ENCODE measurements around the gene ACP1. TPM values are rescaled to one million over a fixed set of nuclear protein-coding genes. Genes with fewer than 3 reads are reported as not detected.
A peak's percentile ranks its signal among the peaks of the same experiment; 100 is the strongest.

Gene ACP1
- 10 to 100 TPM; 60.9 to 95.7 (median 64.7) TPM for total RNA-seq
- 10 to 100 TPM; 51.4 to 99.7 TPM for polyA plus RNA-seq
- long read RNA-seq, donor 1, transcript ACP1-209 (7 exons, 577 nt), result minor isoform, 15 of 125 reads
- long read RNA-seq, donor 1, transcript ACP1-202 (6 exons, 1,552 nt), result minor isoform, 15 of 125 reads
- long read RNA-seq, donor 1, transcript ACP1-201 (6 exons, 1,549 nt), result major isoform, 85 of 125 reads
- long read RNA-seq, donor 1, partial matches to known transcripts, result 2 of 125 reads
- long read RNA-seq, donor 1, other reads (novel, unspliced or antisense), result 3 of 125 reads
- long read RNA-seq, donor 2, transcript ACP1-206 (5 exons, 689 nt), result minor isoform, 9 of 515 reads
- long read RNA-seq, donor 2, transcript ACP1-201 (6 exons, 1,549 nt), result major isoform, 404 of 515 reads
- long read RNA-seq, donor 2, transcript ACP1-202 (6 exons, 1,552 nt), result minor isoform, 31 of 515 reads
- long read RNA-seq, donor 2, transcript ACP1-209 (7 exons, 577 nt), result minor isoform, 41 of 515 reads
- long read RNA-seq, donor 2, partial matches to known transcripts, result 9 of 515 reads
- long read RNA-seq, donor 2, other reads (novel, unspliced or antisense), result 15 of 515 reads
- long read RNA-seq, donor 3, transcript ACP1-209 (7 exons, 577 nt), result minor isoform, 6 of 132 reads
- long read RNA-seq, donor 3, transcript ACP1-201 (6 exons, 1,549 nt), result major isoform, 110 of 132 reads
- long read RNA-seq, donor 3, transcript ACP1-202 (6 exons, 1,552 nt), result minor isoform, 7 of 132 reads
- long read RNA-seq, donor 3, partial matches to known transcripts, result 1 of 132 reads
- long read RNA-seq, donor 3, other reads (novel, unspliced or antisense), result 4 of 132 reads

DNA sequence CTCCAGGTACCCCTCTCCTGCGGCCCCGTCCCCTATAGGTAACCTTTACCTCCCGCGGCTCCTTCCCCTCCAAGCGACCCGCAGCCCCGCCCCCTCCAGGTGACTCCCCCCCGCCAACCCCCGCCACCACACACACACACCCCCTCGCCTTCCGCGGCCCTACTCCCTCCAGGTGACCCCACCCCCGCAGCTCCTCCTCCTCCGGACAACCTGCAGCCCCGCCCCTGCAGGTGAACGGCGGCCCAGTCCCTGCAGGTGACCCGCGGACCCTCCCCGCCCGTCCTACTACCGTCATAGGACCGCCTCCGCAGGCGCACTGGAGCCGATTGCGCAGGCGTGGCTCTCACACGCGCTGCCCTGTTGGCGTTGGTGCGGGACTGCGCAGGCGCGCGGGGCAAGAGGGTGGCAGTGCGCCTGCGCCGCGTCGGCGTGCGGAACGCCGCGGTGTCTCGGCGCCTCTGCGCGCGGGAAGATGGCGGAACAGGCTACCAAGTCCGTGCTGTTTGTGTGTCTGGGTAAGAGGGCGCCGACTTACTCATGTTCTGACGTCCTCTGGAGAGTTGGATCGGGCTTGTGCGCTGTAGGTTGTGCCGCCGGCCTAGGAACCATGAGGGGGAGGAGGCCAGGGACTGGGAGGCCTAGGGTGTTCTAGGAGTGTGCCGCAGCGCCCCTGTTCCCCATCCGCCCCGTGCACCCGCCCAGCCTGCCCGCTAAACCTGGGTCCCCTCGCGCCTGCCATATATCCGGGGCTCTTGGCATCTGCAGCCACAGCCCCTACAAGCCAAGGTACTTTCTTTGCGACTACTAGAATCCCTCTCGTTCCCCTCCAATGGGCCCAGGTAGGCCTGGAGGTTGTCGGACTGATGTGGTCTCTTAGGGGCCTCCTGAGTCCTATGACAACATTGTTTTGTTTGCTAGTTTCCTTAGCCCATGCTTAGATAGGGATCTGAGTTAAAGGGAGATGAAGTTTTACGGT lies at the start of gene ACP1:
Gene ACP1, plus strand, starts transcription at position 455 of the 976 bp plus-strand sequence. Its CDS starts 18 bp downstream, at position 473.
- TF ChIP-seq, protein P1, sequence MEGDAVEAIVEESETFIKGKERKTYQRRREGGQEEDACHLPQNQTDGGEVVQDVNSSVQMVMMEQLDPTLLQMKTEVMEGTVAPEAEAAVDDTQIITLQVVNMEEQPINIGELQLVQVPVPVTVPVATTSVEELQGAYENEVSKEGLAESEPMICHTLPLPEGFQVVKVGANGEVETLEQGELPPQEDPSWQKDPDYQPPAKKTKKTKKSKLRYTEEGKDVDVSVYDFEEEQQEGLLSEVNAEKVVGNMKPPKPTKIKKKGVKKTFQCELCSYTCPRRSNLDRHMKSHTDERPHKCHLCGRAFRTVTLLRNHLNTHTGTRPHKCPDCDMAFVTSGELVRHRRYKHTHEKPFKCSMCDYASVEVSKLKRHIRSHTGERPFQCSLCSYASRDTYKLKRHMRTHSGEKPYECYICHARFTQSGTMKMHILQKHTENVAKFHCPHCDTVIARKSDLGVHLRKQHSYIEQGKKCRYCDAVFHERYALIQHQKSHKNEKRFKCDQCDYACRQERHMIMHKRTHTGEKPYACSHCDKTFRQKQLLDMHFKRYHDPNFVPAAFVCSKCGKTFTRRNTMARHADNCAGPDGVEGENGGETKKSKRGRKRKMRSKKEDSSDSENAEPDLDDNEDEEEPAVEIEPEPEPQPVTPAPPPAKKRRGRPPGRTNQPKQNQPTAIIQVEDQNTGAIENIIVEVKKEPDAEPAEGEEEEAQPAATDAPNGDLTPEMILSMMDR (IDR thresholded peaks at IDR 0.05), result peak in 1 of 12 donors; percentile 3
- TF ChIP-seq POLR2A (IDR thresholded peaks at IDR 0.05), result peak in 1 of 2 donors; percentile 65
- peak within 1 kb of the TSS; percentile 44 to 85 (median 74) for H3K27ac ChIP-seq
- ATAC-seq (peak; percentile 92 to 98 (median 98)), DNase-seq (peak; percentile 93 to 98 (median 94))
- no peaks in the 10 kb centered on the region for H3K9me3 ChIP-seq
- WGBS, 4 donors, result 0 to 1% (median 0%) methylated on average over 37 to 73 of the region's 73 CpGs
- H3K4me3 ChIP-seq, result peak within 1 kb of the TSS; percentile 71 to 92 (median 84)
- H3K4me1 ChIP-seq, result peaks cover 0 to 48% (median 22%) of the 10 kb centered on the region in 12 donors
- H3K27me3 ChIP-seq, result no peaks in the 10 kb centered on the region
- peaks cover 0 to under 1% (median 0%) of the 10 kb centered on the region in 9 donors for H3K36me3 ChIP-seq
- intact Hi-C loops (cut with DNase I), result no loop called here

DNA sequence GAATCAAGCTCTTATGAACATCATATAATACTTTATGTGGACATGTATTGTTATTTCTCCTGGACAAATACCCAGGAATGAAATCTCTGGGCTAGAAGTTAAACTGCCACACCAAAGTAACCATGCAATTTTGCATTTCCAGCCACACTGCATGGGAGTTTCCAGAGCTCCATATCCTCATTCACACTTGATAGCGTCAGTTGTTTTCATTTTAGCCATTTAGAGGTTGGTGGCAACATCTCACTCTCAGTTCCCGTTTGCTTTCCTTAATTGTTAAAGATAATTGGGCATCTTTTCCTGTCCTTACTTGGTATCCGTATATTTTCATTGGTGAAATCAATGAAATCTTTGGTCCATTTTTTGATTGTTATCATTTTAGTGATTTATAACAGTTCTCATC lies 48.7 kb upstream of the ACP1 start:
- Histone ChIP-seq H3K4me3 (no peak overlapping the region), H3K4me1 (peaks cover 0 to 4% (median 0%) of the 10 kb centered on the region in 12 donors), H3K36me3 (peaks cover 0 to 31% (median 5%) of the 10 kb centered on the region in 9 donors), H3K27me3 (peaks cover 0 to 10% (median 0%) of the 10 kb centered on the region in 9 donors), H3K9me3 (peaks cover 0 to 12% (median 0%) of the 10 kb centered on the region in 12 donors), H3K27ac (no peak overlapping the region)
- intact Hi-C loops (cut with DNase I), result no loop called here
- TF ChIP-seq POLR2A (IDR thresholded peaks at IDR 0.05), result no peak
- TF ChIP-seq, protein P1 (IDR thresholded peaks at IDR 0.05), result no peak
- DNase-seq (no peak), ATAC-seq (no peak)
- WGBS, 4 donors, result 87 to 90% (median 89%) methylated on average over 3 of the region's 3 CpGs

GRCh38 chr2:223451-223850 lies 41.3 kb upstream of the ACP1 start:
- Histone ChIP-seq H3K4me3 (no peak overlapping the region), H3K4me1 (no peaks in the 10 kb centered on the region), H3K36me3 (peaks cover 0 to 85% (median 52%) of the 10 kb centered on the region in 9 donors), H3K27ac (no peak overlapping the region), H3K9me3 (no peaks in the 10 kb centered on the region), H3K27me3 (no peaks in the 10 kb centered on the region)
- no peak for TF ChIP-seq POLR2A (IDR thresholded peaks at IDR 0.05)
- TF ChIP-seq, protein P1 (IDR thresholded peaks at IDR 0.05), result no peak
- 93 to 95% (median 95%) methylated on average over 4 of the region's 4 CpGs for WGBS, 4 donors
- intact Hi-C loops (cut with DNase I), result no loop called here
- DNase-seq (no peak), ATAC-seq (no peak)

All from heart left ventricle (tissue), 16 donors.